Mammary epithelial cell (primary cell): ENCODE data around the gene ZNF490.

Experiments
- EZH2 ChIP-seq: IDR thresholded peaks from 2 replicates; pipeline ENCODE4 v1.6.1; 2012; ENCODE audit warnings: low read length, inconsistent platforms, borderline replicate concordance
- TF ChIP-seq, protein P1 (sequence below), 2 donors: IDR thresholded peaks in 1 of 2; conservative IDR thresholded peaks in 1 of 2; 2 replicates each; pipeline ENCODE4 v1.5.1; 2011 to 2012; ENCODE audit warnings: inconsistent platforms in 2 of 2, low read length in 2 of 2, mild to moderate bottlenecking in 2 of 2, control low read depth in 1 of 2, low read depth in 1 of 2; ENCODE audit not compliant: insufficient read depth in 1 of 2; ENCODE audit errors: extremely low read depth in 1 of 2

GRCh38 chr19:12642506-12642905, 31.9 kb upstream of the ZNF490 start:
- TF ChIP-seq, protein P1, sequence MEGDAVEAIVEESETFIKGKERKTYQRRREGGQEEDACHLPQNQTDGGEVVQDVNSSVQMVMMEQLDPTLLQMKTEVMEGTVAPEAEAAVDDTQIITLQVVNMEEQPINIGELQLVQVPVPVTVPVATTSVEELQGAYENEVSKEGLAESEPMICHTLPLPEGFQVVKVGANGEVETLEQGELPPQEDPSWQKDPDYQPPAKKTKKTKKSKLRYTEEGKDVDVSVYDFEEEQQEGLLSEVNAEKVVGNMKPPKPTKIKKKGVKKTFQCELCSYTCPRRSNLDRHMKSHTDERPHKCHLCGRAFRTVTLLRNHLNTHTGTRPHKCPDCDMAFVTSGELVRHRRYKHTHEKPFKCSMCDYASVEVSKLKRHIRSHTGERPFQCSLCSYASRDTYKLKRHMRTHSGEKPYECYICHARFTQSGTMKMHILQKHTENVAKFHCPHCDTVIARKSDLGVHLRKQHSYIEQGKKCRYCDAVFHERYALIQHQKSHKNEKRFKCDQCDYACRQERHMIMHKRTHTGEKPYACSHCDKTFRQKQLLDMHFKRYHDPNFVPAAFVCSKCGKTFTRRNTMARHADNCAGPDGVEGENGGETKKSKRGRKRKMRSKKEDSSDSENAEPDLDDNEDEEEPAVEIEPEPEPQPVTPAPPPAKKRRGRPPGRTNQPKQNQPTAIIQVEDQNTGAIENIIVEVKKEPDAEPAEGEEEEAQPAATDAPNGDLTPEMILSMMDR (conservative IDR thresholded peaks at IDR 0.05 in 1 of 2, IDR thresholded peaks at IDR 0.05 in 1 of 2; ENCODE audit: extremely low read depth in 1 of 2, insufficient read depth in 1 of 2, low read depth in 1 of 2, low read length in 2 of 2): no peak
- TF ChIP-seq EZH2: no peak
